Myometrial cell (primary cell): ENCODE data around the gene RASGRF1. TPM values are rescaled to one million over a fixed set of nuclear protein-coding genes. Genes with fewer than 3 reads are reported as not detected.

Experiments used
- total RNA-seq: library from RNA; depleted of rRNA; stranded (reverse); fragments of >200 nt; gene quantifications from 2 replicates; pipeline ENCODE4 v1.2.3, GENCODE V29; 2015

The RASGRF1 gene
- 2.3 and 5.2 TPM in 2 replicates for total RNA-seq

GRCh38 chr15:79090487-79091203 is at the start of gene RASGRF1:
Gene RASGRF1 (minus strand): TSS chr15:79090780. CDS start chr15:79090498, 282 bp downstream.

GRCh38 chr15:78944669-78945407 is 145.7 kb downstream of the RASGRF1 start, which contains the start of gene CTSH:
Gene CTSH (minus strand): TSS chr15:78945046. CDS start chr15:78944981, 65 bp downstream.

Other genes with a start within 250 kb of the RASGRF1 start
- gene MORF4L1, start 217.9 kb downstream of the RASGRF1 start, total RNA-seq: 318 and 397 TPM in 2 replicates
- 33.7 and 78.2 TPM in 2 replicates for gene CTSH, start 145.7 kb downstream of the RASGRF1 start, total RNA-seq
- gene ANKRD34C, start 191.9 kb upstream of the RASGRF1 start, total RNA-seq: not detected in 2 replicates
- gene TMED3, start 220.3 kb upstream of the RASGRF1 start, total RNA-seq: 229 and 259 TPM in 2 replicates